ENCODE measurements around the gene APC2.

Gene APC2

DNA sequence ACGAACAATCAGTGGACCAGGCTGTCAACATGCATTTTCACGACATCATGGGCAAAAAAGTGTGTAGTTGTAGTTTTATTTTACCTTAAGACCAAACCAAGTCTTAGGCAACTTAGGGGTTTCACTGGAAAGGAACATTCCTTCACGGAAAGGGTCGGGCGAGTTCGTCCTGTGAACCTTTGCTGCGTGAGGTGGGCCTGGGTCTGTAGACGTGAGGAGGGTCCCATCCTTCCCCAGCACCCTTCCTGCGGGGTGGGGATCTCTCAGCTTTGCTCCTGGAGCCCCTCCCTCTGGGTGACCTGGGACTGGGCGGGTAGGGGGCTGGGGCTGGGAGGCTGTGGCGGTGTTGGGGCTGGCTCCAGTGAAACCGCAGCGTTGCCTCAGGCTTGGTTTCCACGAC, 24.0 kb upstream of the APC2 start:
- H3K4me1 ChIP-seq (ENCODE audit: low read depth, poor library complexity, severe bottlenecking), result no peaks in the 10 kb centered on the region

DNA sequence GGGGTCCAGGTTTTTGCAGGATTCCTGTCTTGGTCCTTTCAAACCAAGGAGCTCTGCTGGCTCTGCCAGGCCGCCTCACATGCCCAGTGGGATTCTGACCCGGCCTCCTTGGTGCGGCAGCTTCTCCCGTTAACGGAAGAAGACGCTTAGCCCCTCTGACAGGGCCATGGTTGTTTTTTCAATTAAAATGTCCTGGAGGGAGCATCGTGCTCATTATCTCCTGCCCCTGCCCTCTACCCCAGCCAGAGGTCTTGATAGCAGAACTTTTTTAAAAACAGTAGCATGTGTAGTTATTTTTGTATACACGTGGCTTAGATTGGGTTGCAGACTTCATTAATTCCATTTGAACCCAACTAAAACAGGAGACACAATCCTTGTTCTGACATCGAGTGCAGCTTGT, 23.2 kb upstream of the APC2 start:
- H3K79me2 ChIP-seq (ENCODE audit: insufficient read depth, low read depth), result peaks cover 27% of the 10 kb centered on the region; the same call in 1 of the 2 replicates
- H3K36me3 ChIP-seq (ENCODE audit: insufficient read depth), result no peaks in the 10 kb centered on the region; the same call in 1 of the 2 replicates

More for the DNA sequence above, 24.0 kb upstream of the APC2 start:
- no peak overlapping the region for H3K4me2 ChIP-seq
- peaks cover 5% of the 10 kb centered on the region; the same call in 1 of the 2 replicates for H4K20me1 ChIP-seq (ENCODE audit: insufficient read depth)
- TF ChIP-seq, protein P1, sequence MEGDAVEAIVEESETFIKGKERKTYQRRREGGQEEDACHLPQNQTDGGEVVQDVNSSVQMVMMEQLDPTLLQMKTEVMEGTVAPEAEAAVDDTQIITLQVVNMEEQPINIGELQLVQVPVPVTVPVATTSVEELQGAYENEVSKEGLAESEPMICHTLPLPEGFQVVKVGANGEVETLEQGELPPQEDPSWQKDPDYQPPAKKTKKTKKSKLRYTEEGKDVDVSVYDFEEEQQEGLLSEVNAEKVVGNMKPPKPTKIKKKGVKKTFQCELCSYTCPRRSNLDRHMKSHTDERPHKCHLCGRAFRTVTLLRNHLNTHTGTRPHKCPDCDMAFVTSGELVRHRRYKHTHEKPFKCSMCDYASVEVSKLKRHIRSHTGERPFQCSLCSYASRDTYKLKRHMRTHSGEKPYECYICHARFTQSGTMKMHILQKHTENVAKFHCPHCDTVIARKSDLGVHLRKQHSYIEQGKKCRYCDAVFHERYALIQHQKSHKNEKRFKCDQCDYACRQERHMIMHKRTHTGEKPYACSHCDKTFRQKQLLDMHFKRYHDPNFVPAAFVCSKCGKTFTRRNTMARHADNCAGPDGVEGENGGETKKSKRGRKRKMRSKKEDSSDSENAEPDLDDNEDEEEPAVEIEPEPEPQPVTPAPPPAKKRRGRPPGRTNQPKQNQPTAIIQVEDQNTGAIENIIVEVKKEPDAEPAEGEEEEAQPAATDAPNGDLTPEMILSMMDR (conservative IDR thresholded peaks at IDR 0.05; ENCODE audit: low read depth, low read length), result no peak
- H3K4me3 ChIP-seq (IDR thresholded peaks at IDR 0.05; ENCODE audit: insufficient read depth, low read depth, low read length), result no peak overlapping the region
- no peak overlapping the region for H2AFZ ChIP-seq (ENCODE audit: low read depth)
- no peaks in the 10 kb centered on the region; the same call in 1 of the 2 replicates for H3K36me3 ChIP-seq (ENCODE audit: insufficient read depth)
- no peaks in the 10 kb centered on the region for H3K27me3 ChIP-seq (ENCODE audit: insufficient read depth, low read depth)
- no peak overlapping the region for H3K9ac ChIP-seq
- peaks cover 29% of the 10 kb centered on the region; the same call in 1 of the 2 replicates for H3K79me2 ChIP-seq (ENCODE audit: insufficient read depth, low read depth)
- no peak overlapping the region for H3K27ac ChIP-seq

DNA sequence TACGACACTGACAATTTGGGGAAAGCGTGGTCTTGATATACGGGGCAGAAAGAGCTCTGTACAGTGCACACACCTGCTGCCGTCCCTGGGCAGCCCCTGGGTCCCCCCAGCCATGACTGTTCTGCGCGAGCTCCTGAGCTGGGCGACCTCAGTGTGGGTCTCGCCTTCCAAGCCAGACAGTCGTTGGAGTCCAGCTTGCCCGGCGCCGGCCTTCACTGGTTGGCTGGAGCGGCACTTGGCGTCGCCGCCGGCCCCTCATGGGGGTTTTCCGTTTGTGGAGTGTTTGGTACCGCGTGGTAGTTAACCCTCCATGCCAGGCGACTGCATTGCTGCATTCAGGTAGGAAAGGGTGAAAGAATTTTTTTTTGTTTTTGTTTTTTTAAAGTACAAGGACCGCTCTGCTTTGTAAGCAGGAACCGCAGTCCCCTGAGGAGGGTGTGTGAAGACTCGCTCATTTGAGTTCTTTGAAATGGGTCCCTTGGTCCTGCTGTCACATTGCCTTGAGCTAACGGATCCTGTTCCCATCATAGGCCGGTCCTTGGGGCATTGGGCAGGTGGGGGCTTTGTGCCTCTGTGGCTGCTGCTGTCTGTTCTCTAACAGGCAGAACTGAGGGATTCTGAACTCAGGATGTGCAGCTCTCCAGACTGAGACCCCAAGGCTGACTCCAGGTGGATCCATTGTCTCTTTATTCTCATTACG, 22.6 kb upstream of the APC2 start:
- TF ChIP-seq, protein P1 (conservative IDR thresholded peaks at IDR 0.05; ENCODE audit: low read depth, low read length), result no peak
- Histone ChIP-seq H3K27ac (no peak overlapping the region), H3K79me2 (ENCODE audit: insufficient read depth, low read depth) (peaks cover 23% of the 10 kb centered on the region; the same call in 1 of the 2 replicates), H3K4me3 (IDR thresholded peaks at IDR 0.05; ENCODE audit: insufficient read depth, low read depth, low read length) (no peak overlapping the region), H2AFZ (ENCODE audit: low read depth) (no peak overlapping the region), H4K20me1 (ENCODE audit: insufficient read depth) (peaks cover 5% of the 10 kb centered on the region; the same call in 1 of the 2 replicates), H3K9ac (no peak overlapping the region), H3K4me1 (ENCODE audit: low read depth, poor library complexity, severe bottlenecking) (no peaks in the 10 kb centered on the region), H3K4me2 (no peak overlapping the region), H3K36me3 (ENCODE audit: insufficient read depth) (no peaks in the 10 kb centered on the region; the same call in 1 of the 2 replicates), H3K27me3 (ENCODE audit: insufficient read depth, low read depth) (no peaks in the 10 kb centered on the region)

More for the DNA sequence above, 23.2 kb upstream of the APC2 start:
- Histone ChIP-seq H3K4me1 (ENCODE audit: low read depth, poor library complexity, severe bottlenecking) (no peaks in the 10 kb centered on the region), H3K4me3 (IDR thresholded peaks at IDR 0.05; ENCODE audit: insufficient read depth, low read depth, low read length) (no peak overlapping the region), H3K9ac (no peak overlapping the region), H3K4me2 (no peak overlapping the region), H3K27ac (no peak overlapping the region), H3K27me3 (ENCODE audit: insufficient read depth, low read depth) (no peaks in the 10 kb centered on the region), H4K20me1 (ENCODE audit: insufficient read depth) (peaks cover 5% of the 10 kb centered on the region; the same call in 1 of the 2 replicates), H2AFZ (ENCODE audit: low read depth) (no peak overlapping the region)
- TF ChIP-seq, protein P1 (conservative IDR thresholded peaks at IDR 0.05; ENCODE audit: low read depth, low read length), result no peak

DNA sequence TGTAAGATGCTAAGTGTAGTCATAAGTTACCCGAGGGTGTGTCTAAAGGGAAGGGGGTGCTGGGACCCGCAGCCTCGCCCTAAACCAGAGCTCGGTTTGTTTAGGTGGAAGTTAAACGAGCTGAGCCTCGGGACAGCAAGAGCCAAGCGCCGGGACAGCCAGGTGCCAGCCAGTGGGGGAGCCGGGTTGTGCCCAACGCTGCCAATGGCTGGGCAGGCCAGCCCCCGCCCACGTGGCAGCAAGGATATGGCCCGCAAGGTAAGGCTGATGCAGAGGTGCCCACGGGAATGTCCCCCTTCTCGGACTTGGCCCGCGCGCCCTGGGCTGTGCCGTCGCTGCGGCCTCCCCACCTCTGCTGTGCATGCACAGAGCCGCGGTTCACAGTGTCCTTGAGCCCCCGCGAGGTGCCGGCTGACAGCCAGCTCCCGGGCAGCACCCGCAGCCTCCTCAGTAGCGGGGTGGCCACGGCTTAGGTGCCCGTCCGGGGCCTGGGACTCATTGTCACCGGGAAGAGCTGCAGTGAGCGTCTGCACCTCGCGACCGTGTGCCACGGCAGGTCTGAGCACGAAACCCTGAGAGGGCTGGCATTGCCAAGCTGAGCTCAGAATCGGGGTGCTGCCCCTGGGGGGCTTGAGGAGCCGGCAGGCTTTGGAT, 21.1 kb upstream of the APC2 start:
- Histone ChIP-seq H3K4me3 (IDR thresholded peaks at IDR 0.05; ENCODE audit: insufficient read depth, low read depth, low read length) (no peak overlapping the region), H3K4me1 (ENCODE audit: low read depth, poor library complexity, severe bottlenecking) (no peaks in the 10 kb centered on the region), H3K27me3 (ENCODE audit: insufficient read depth, low read depth) (no peaks in the 10 kb centered on the region), H2AFZ (ENCODE audit: low read depth) (no peak overlapping the region), H3K36me3 (ENCODE audit: insufficient read depth) (no peaks in the 10 kb centered on the region; the same call in 1 of the 2 replicates), H4K20me1 (ENCODE audit: insufficient read depth) (peaks cover 5% of the 10 kb centered on the region; the same call in 1 of the 2 replicates), H3K79me2 (ENCODE audit: insufficient read depth, low read depth) (0 out of 2 replicates have a peak, but pooled peaks cover 10% of the 10 kb centered on the region), H3K4me2 (no peak overlapping the region), H3K9ac (no peak overlapping the region), H3K27ac (no peak overlapping the region)
- TF ChIP-seq, protein P1 (conservative IDR thresholded peaks at IDR 0.05; ENCODE audit: low read depth, low read length), result no peak
